Measurements from ENCODE around the gene CHST11. TPM values are rescaled to one million over a fixed set of nuclear protein-coding genes. Genes with fewer than 3 reads are reported as not detected.

Gene CHST11
- total and polyA plus RNA-seq, 10 donors, result 5.2 to 65.1 (median 48.4) TPM

DNA sequence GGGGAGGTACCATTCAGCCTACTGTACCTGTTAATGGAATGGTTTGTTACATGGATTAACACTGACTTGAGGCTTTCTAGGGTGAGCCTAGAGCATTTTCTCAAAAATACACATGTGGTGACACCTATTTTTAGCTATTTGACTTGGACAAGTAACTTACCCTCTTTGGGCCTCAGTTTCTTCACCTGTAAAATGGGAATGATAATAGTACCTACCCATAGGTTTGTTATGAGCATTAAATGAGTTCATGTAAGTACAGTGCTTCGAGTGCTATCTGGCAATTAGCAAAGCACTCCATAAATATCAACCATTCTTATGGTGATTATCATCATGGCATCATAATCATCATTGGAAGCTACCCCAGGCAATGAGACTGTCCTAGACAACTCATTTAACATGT lies 216.5 kb downstream of the CHST11 start:
- Histone ChIP-seq H3K4me1 (peaks cover 39 to 86% (median 57%) of the 10 kb centered on the region in 6 donors), H3K9me3 (no peaks in the 10 kb centered on the region), H3K27ac (peak overlapping the region in 2 of 8 donors; percentile 83 to 88), H3K27me3 (replicated peaks in 1 of 7) (no peaks in the 10 kb centered on the region), H3K36me3 (no peaks in the 10 kb centered on the region), H3K4me3 (no peak overlapping the region)
- no peak for DNase-seq
- intact Hi-C loops (cut with DNase I; ENCODE audit: low total_unique reads), result no loop called here
- WGBS, 5 donors, result 75 to 100% (median 97%) methylated on average over 1 of the region's 1 CpG
- TF ChIP-seq POLR2AphosphoS5 (IDR thresholded peaks at IDR 0.05) (no peak), POLR2A (IDR thresholded peaks at IDR 0.05) (no peak)
- TF ChIP-seq, protein P1, sequence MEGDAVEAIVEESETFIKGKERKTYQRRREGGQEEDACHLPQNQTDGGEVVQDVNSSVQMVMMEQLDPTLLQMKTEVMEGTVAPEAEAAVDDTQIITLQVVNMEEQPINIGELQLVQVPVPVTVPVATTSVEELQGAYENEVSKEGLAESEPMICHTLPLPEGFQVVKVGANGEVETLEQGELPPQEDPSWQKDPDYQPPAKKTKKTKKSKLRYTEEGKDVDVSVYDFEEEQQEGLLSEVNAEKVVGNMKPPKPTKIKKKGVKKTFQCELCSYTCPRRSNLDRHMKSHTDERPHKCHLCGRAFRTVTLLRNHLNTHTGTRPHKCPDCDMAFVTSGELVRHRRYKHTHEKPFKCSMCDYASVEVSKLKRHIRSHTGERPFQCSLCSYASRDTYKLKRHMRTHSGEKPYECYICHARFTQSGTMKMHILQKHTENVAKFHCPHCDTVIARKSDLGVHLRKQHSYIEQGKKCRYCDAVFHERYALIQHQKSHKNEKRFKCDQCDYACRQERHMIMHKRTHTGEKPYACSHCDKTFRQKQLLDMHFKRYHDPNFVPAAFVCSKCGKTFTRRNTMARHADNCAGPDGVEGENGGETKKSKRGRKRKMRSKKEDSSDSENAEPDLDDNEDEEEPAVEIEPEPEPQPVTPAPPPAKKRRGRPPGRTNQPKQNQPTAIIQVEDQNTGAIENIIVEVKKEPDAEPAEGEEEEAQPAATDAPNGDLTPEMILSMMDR (IDR thresholded peaks at IDR 0.05 in 8 of 11, conservative IDR thresholded peaks at IDR 0.05 in 3 of 11), result no peak

DNA sequence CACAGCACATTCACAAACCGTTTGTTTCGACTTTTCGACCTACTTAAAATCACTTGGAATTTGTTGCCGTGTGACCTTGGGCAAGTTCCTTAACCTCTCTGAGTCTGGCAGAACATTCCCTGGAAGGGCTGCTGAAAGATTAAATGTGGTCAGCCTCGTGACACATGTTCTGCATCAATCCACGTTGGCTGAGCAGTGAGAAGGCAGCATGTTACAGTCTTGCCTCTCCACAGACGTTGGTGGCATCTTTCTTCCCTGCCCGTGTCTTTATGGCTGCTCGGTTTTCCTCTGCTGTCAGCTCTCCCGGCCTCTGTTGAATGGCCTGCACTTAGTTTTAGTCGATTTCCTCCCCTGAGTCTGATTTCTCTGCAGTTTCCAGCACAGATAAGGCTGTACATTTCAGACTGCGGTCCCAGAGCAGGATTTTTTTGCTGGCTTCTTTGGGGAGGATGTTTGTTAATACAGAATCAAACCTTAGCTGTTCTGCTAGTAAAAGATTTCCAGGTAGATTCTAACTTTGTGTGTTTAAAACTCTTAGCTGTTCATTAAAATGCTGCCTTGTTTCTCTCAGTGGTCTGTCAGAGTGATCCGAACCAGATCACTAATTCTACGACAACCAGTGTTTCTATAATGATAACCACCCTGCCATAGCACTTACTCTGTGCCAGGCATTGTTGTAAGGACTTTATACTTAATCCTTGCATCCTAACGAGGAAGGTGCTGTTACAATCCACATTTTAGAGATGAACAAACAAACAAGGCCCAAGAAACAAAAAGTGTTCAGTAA lies 217.1 kb downstream of the CHST11 start:
- Histone ChIP-seq H3K4me1 (peaks cover 37 to 86% (median 53%) of the 10 kb centered on the region in 6 donors), H3K27me3 (replicated peaks in 1 of 7) (no peaks in the 10 kb centered on the region), H3K4me3 (no peak overlapping the region), H3K9me3 (no peaks in the 10 kb centered on the region), H3K36me3 (no peaks in the 10 kb centered on the region), H3K27ac (peak overlapping the region in 1 of 8 donors; percentile 88)
- TF ChIP-seq POLR2A (IDR thresholded peaks at IDR 0.05) (no peak), POLR2AphosphoS5 (IDR thresholded peaks at IDR 0.05) (peak in 1 of 3 donors; percentile 16)
- TF ChIP-seq, protein P1 (IDR thresholded peaks at IDR 0.05 in 8 of 11, conservative IDR thresholded peaks at IDR 0.05 in 3 of 11), result no peak
- DNase-seq, result no peak
- 66 to 85% (median 77%) methylated on average over 15 of the region's 15 CpGs for WGBS, 5 donors
- intact Hi-C loops (cut with DNase I; ENCODE audit: low total_unique reads), result no loop called here

DNA sequence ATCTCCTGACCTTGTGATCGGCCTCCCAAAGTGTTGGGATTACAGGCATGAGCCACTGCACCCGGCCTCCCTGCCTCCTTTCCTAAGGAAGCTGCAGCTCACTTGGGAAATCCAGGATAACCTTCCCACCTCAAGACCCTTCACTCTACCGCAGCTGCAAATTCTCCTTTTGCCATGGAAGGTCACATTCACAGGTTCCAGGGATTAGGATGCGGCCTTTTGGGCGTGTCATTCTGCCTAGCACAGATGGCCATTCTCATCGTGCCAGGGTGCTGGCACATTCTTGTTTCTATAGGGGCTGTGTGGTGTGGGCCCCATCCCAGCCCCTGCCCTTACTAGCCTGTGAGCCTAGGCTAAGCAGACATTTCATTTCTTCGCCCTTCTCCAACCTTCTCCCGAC lies 219.9 kb downstream of the CHST11 start:
- H3K36me3 ChIP-seq, result no peaks in the 10 kb centered on the region
- H3K9me3 ChIP-seq, result no peaks in the 10 kb centered on the region
- no peak overlapping the region for H3K27ac ChIP-seq
- no peaks in the 10 kb centered on the region for H3K27me3 ChIP-seq (replicated peaks in 1 of 7)
- no peak for DNase-seq
- H3K4me3 ChIP-seq, result no peak overlapping the region
- TF ChIP-seq, protein P1 (IDR thresholded peaks at IDR 0.05 in 8 of 11, conservative IDR thresholded peaks at IDR 0.05 in 3 of 11), result no peak
- TF ChIP-seq POLR2AphosphoS5 (IDR thresholded peaks at IDR 0.05), result no peak
- TF ChIP-seq POLR2A (IDR thresholded peaks at IDR 0.05), result no peak
- WGBS, 5 donors, result 79 to 94% (median 88%) methylated on average over 8 of the region's 8 CpGs
- H3K4me1 ChIP-seq, result peaks cover 17 to 86% (median 49%) of the 10 kb centered on the region in 6 donors
- intact Hi-C loops (cut with DNase I; ENCODE audit: low total_unique reads), result no loop called here

DNA sequence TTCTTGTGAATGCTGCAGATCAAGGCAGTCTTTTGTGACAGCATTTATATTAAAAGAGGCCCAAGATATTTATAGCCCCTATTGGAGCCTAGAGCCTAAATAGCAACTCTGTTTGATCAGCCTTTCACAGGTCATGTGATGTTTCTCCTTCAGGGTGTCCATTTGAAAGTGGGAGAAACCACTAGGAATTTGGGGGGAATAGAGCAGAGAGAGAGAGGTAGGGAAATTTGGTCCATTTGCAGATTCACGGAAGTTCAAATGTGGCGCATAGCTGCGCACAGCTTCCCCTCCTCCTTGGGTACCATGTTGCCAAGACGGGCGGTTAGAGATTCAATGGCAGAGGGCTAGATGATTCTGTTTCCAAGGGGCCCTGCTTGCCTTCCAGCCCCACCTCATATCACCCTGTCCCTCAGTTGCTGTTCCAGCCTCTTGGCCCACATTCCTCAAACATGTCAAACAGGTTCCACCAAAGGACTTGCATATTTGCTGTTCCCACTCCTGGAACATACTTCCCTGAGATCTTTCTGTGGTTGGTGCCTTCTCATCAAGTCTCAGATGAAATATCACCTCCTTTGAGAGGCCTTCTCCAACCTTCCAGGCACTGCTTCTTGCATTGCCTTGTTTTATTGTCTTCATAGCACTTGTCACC lies 220.8 kb downstream of the CHST11 start:
- H3K27me3 ChIP-seq (replicated peaks in 1 of 7), result no peaks in the 10 kb centered on the region
- no peak overlapping the region for H3K4me3 ChIP-seq
- DNase-seq, result no peak
- H3K36me3 ChIP-seq, result no peaks in the 10 kb centered on the region
- TF ChIP-seq POLR2A (IDR thresholded peaks at IDR 0.05) (no peak), POLR2AphosphoS5 (IDR thresholded peaks at IDR 0.05) (no peak)
- TF ChIP-seq, protein P1 (IDR thresholded peaks at IDR 0.05 in 8 of 11, conservative IDR thresholded peaks at IDR 0.05 in 3 of 11), result no peak
- H3K27ac ChIP-seq, result no peak overlapping the region
- WGBS, 5 donors, result 88 to 99% (median 97%) methylated on average over 5 of the region's 5 CpGs
- intact Hi-C loops (cut with DNase I; ENCODE audit: low total_unique reads), result no loop called here
- no peaks in the 10 kb centered on the region for H3K9me3 ChIP-seq
- peaks cover 11 to 86% (median 49%) of the 10 kb centered on the region in 6 donors for H3K4me1 ChIP-seq

Measured in spleen (tissue), 11 donors.